Dermis lymphatic vessel endothelial cell (primary cell): ENCODE results near the gene MSANTD7. TPM values are rescaled to one million over a fixed set of nuclear protein-coding genes. Genes with fewer than 3 reads are reported as not detected.

ENCODE experiments used
- total RNA-seq: library from RNA; depleted of rRNA; stranded (reverse); fragments of >200 nt; gene quantifications from 2 replicates; pipeline ENCODE4 v1.2.1, GENCODE V29; 2014

MSANTD7 gene
- 15.1 and 21.7 TPM in 2 replicates for total RNA-seq

DNA sequence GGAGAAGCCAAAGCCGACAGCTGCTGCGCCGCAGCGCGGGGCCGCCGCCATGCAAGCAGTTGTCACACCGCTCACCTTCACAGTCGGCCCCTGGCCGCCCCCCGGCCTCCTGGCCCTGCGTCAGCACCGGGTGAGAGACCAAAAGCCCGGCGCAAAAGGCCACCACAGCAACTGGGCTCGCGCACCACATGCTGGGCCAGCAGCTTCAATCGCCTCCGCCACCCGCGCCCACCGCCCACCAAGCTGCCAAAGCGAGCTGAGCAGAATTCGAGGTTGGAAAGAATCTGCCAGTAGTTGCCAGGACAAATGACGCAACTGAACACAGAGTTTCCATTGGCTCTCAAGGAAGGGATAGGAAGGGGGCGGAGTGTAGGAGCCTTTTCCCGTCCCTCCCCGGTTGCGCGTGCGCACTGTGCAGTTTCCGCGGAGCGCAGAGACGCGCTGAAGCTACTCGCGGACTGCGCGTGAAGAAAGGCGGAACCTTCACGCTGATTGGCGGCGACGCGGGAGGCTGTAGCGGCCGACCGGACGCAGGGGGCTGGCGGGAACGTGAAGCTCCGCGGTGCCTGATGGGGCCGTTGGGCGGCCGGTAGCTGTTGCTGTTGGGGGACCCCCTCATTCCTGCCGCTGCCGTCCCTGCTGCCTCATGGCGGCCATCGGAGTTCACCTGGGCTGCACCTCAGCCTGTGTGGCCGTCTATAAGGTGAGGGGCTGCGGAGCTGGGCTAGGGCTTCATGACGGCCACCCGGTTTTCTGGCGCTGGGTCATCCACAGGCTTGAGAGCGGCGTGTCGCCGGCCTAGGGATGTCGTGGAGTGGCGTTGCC, at the start of gene MSANTD7, which contains the start of the genes CDNF and HSPA14:
MSANTD7 (plus strand) TSS at position 550 of the 825 bp plus-strand sequence. CDS start 3,979 bp downstream, outside the sequence.
CDNF (minus strand) TSS at position 281 of the 825 bp plus-strand sequence; CDS start at position 190, 91 bp downstream.
HSPA14 (plus strand) TSS at position 550 of the 825 bp plus-strand sequence; CDS start at position 647, 97 bp downstream.

DNA sequence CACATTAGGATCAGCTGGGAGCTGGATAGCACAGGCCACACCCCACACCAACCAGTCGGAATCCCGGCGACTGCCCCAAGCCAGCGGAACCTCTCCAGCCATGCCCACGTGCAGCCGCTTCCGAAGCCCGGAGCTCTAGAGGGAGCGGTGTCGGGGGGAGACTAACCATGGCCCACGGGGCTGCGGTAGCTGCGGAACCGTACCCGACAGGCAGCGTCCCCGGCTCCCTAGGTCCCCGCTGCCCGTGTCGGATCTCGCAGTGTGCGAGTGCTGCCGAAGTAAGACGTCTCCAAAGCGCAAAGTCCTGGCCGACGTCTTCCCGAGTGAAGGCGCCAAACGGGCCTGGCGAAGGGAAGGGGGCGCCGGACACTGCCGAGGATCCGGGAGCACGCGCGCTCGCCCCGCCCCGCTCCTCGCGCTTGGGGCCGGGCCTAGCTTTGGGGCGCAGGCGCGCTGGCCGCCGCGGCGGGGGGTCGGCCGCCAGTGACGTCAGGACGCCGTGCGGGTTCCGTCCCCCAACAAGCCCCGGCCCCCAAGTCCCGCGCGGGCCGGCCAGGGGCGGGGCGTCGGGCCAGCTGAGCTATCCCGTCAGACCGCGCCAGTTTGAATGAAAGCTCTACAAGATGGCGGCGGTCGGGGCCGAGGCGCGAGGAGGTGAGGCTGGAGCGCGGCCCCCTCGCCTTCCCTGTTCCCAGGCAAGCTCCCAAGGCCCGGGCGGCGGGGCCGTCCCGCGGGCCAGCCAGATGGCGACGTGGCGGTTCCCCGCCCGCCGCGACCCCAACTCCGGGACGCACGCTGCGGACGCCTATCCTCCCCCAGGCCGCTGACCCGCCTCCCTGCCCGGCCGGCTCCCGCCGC, 40.4 kb downstream of the MSANTD7 start, which contains the start of gene SUV39H2:
SUV39H2 (plus strand) TSS at position 601 of the 858 bp plus-strand sequence; CDS start at position 624, 23 bp downstream.

Other genes with a start within 250 kb of the MSANTD7 start
- 88.1 and 133 TPM in 2 replicates for gene FAM107B, start 63.4 kb upstream of the MSANTD7 start, total RNA-seq
- 0.76 and 1.0 TPM in 2 replicates for gene CDNF, start 269 bp upstream of the MSANTD7 start, total RNA-seq
- 10.0 and 13.4 TPM in 2 replicates for gene HSPA14, start within 50 bp of the MSANTD7 start, total RNA-seq
- 4.3 and 9.4 TPM in 2 replicates for gene SUV39H2, start 40.6 kb downstream of the MSANTD7 start, total RNA-seq
- 6.1 and 9.9 TPM in 2 replicates for gene DCLRE1C, start 115.8 kb downstream of the MSANTD7 start, total RNA-seq
- 0.22 and 0.34 TPM in 2 replicates for gene MEIG1, start 121.1 kb downstream of the MSANTD7 start, total RNA-seq
- 0.26 TPM in 1 of 2 replicates, not detected in the other for gene OLAH, start 205.6 kb downstream of the MSANTD7 start, total RNA-seq